Muscle of leg (tissue), 11 donors: Measurements from ENCODE around the gene TSR3. TPM values are rescaled to one million over a fixed set of nuclear protein-coding genes. Genes with fewer than 3 reads are reported as not detected.
A peak's percentile ranks its signal among the peaks of the same experiment; 100 is the strongest.

Experiments
- DNase-seq: peaks from one replicate; pipeline ENCODE4 v3.0.0; 2013
- H3K27ac ChIP-seq: one replicate; pipeline ENCODE4 v1.5.1; 2013; ENCODE audit warnings: mild to moderate bottlenecking, low read length, control low read depth
- H3K27me3 ChIP-seq: one replicate; pipeline ENCODE4 v1.6.1; 2013; ENCODE audit warnings: low read length; ENCODE audit not compliant: control insufficient read depth, insufficient read depth
- H3K36me3 ChIP-seq: one replicate; pipeline ENCODE4 v1.6.1; 2013; ENCODE audit warnings: low read length; ENCODE audit not compliant: control insufficient read depth, insufficient read depth
- H3K4me1 ChIP-seq: one replicate; pipeline ENCODE4 v1.6.1; 2013; ENCODE audit warnings: low read length; ENCODE audit not compliant: control insufficient read depth, insufficient read depth
- H3K4me3 ChIP-seq: one replicate; pipeline ENCODE4 v1.5.1; 2013; ENCODE audit warnings: low read length, control low read depth
- H3K9me3 ChIP-seq: replicated peaks from 2 replicates; pipeline ENCODE4 v1.6.1; 2013; ENCODE audit warnings: low read depth, low read length; ENCODE audit not compliant: control insufficient read depth
- WGBS: methylation state at CpG from one replicate; pipeline ENCODE4 v1.1.5; 2013; ENCODE audit warnings: missing lambda C conversion rate; ENCODE audit not compliant: insufficient coverage; 5-methylcytosine and 5-hydroxymethylcytosine counted together
- polyA plus RNA-seq, 8 donors: library from polyadenylated mRNA; unstranded; fragments of 120-200 nt; gene quantifications; one replicate each; pipeline versions ENCODE4 v1.2.1 to v1.2.3, GENCODE V29; 2013; ENCODE audit warnings: inconsistent platforms in 1 of 8, low replicate concordance in 1 of 8; ENCODE audit not compliant: insufficient read length in 8 of 8, insufficient read depth in 1 of 8
- total RNA-seq: library from RNA; stranded (reverse); fragments of 120-200 nt; gene quantifications from one replicate; pipeline ENCODE4 v1.2.4, GENCODE V29; 2013

The TSR3 gene
- total and polyA plus RNA-seq, 9 donors, result 40.9 to 62.3 (median 49.2) TPM

DNA sequence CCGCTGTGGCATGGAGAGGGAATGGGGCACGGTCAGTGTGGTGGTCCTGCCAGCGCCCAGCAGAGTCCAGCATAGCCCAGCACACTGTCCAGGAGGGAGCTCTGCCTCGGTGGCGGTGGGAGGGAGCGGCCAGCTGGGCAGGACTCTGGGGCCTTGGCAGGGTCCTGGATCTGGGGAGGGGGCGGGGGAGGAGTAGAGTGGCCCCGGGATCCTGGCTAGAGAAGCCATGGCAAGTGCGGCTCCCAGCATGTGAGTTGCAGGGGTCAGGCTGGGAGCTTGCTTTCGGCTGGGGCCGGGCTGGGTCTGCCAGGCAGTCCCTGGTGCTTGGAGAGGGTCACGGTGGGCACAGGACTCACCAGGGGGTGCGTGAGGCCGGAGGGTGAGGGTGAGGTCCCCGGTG lies 3.9 kb upstream of the TSR3 start:
- 83% methylated on average over 12 of the region's 15 CpGs for WGBS

DNA sequence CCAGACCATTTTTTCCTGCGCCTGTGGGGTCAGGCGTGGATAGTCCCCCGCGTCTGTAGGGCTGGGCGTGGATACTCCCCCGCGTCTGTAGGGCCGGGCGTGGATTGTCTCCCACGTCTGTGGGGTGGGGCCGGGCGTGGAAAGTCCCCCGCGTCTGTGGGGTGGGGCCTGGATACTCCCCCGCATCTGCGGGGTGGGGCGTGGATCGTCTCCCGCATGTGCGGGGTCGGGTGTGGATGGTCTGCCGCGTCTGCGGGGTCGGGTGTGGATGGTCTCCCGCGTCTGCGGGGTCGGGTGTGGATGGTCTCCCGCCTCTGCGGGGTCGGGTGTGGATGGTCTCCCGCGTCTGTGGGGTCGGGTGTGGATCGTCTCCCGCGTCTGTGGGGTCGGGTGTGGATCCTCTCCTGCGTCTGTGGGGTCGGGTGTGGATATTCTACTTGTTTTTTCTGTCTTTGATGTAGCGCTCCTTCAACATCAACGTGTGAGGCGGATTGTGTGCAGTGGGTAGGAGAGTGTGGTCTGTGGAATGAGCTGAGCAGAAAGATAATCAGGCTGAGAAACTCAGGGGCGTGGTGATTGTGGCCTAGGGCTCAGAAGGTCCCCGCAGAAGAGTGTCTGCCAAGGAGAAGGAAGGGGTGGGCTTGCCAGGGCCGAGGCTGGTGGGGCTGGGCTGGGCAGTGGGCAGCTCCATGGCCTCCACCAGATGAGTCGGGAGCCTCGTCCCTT lies 3.3 kb upstream of the TSR3 start:
- 86% methylated on average over 41 of the region's 49 CpGs for WGBS
- no peaks in the 10 kb centered on the region for H3K27me3 ChIP-seq
- H3K4me1 ChIP-seq, result peaks cover 19% of the 10 kb centered on the region
- no peak for DNase-seq
- no peak overlapping the region for H3K4me3 ChIP-seq
- H3K9me3 ChIP-seq, result no peaks in the 10 kb centered on the region
- H3K27ac ChIP-seq, result no peak overlapping the region
- H3K36me3 ChIP-seq, result peaks cover 9% of the 10 kb centered on the region

More for the DNA sequence above, 3.9 kb upstream of the TSR3 start:
- H3K36me3 ChIP-seq, result peaks cover 4% of the 10 kb centered on the region
- H3K27me3 ChIP-seq, result no peaks in the 10 kb centered on the region
- DNase-seq, result no peak
- H3K9me3 ChIP-seq, result no peaks in the 10 kb centered on the region
- H3K27ac ChIP-seq, result no peak overlapping the region
- H3K4me3 ChIP-seq, result no peak overlapping the region
- H3K4me1 ChIP-seq, result peaks cover 14% of the 10 kb centered on the region

DNA sequence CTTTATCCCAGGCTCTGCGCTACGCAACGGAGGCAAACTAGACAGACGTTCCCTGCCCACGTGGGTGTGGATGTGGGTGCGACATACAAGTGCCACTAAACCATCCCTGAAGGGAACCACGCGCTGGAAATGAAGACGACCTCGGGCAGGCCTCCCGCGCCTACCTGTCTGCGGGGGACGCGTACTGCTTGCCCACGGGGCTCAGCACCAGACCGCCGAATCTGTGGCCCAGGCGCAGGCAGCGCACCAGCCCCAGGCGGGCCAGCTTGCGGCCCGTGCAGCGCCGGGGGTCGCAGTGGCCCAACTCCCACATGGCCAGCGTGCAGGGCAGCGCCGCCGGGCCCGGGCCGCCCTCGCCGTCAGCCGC lies 480 bp downstream of the TSR3 start:
- no peak for DNase-seq
- H3K36me3 ChIP-seq, result peaks cover 34% of the 10 kb centered on the region
- no peak overlapping the region for H3K27ac ChIP-seq
- H3K9me3 ChIP-seq, result no peaks in the 10 kb centered on the region
- H3K4me1 ChIP-seq, result peaks cover 19% of the 10 kb centered on the region
- H3K4me3 ChIP-seq, result peak overlapping the region; percentile 90
- under 1% methylated on average over 29 of the region's 35 CpGs for WGBS
- no peaks in the 10 kb centered on the region for H3K27me3 ChIP-seq

- Histone ChIP-seq H3K27me3 (no peaks in the 10 kb centered on the region), H3K27ac (no peak overlapping the region), H3K9me3 (no peaks in the 10 kb centered on the region), H3K4me1 (peaks cover 19% of the 10 kb centered on the region), H3K4me3 (peak overlapping the region; percentile 90), H3K36me3 (peaks cover 34% of the 10 kb centered on the region)
- 83% methylated on average over 19 of the region's 19 CpGs for WGBS
- DNase-seq, result no peak
These were observed 987 bp downstream of the TSR3 start for GRCh38 chr16:1350691-1351090.

- H3K27me3 ChIP-seq, result no peaks in the 10 kb centered on the region
- DNase-seq, result no peak
- H3K27ac ChIP-seq, result no peak overlapping the region
- WGBS, result 89% methylated on average over 17 of the region's 17 CpGs
- peaks cover 19% of the 10 kb centered on the region for H3K4me1 ChIP-seq
- no peak overlapping the region for H3K4me3 ChIP-seq
- peaks cover 34% of the 10 kb centered on the region for H3K36me3 ChIP-seq
- H3K9me3 ChIP-seq, result no peaks in the 10 kb centered on the region
These were observed 1.7 kb downstream of the TSR3 start for GRCh38 chr16:1349951-1350350.

- Histone ChIP-seq H3K36me3 (peaks cover 34% of the 10 kb centered on the region), H3K4me1 (peaks cover 19% of the 10 kb centered on the region), H3K27ac (no peak overlapping the region), H3K4me3 (no peak overlapping the region), H3K27me3 (no peaks in the 10 kb centered on the region), H3K9me3 (no peaks in the 10 kb centered on the region)
- no peak for DNase-seq
- WGBS, result 80% methylated on average over 12 of the region's 16 CpGs
These were observed 2.3 kb downstream of the TSR3 start for GRCh38 chr16:1349351-1349750.

- Histone ChIP-seq H3K27ac (no peak overlapping the region), H3K4me1 (peaks cover 19% of the 10 kb centered on the region), H3K27me3 (no peaks in the 10 kb centered on the region), H3K9me3 (no peaks in the 10 kb centered on the region), H3K36me3 (peaks cover 34% of the 10 kb centered on the region), H3K4me3 (no peak overlapping the region)
- DNase-seq, result no peak
- 77% methylated on average over 12 of the region's 14 CpGs for WGBS
These were observed 2.8 kb downstream of the TSR3 start for GRCh38 chr16:1348926-1349325.

GRCh38 chr16:1348441-1348840 lies 3.2 kb downstream of the TSR3 start:
- peaks cover 18% of the 10 kb centered on the region for H3K4me1 ChIP-seq
- H3K27ac ChIP-seq, result no peak overlapping the region
- peaks cover 34% of the 10 kb centered on the region for H3K36me3 ChIP-seq
- H3K4me3 ChIP-seq, result no peak overlapping the region
- no peaks in the 10 kb centered on the region for H3K9me3 ChIP-seq
- DNase-seq, result no peak
- H3K27me3 ChIP-seq, result no peaks in the 10 kb centered on the region
- WGBS, result 90% methylated on average over 14 of the region's 15 CpGs

- H3K36me3 ChIP-seq, result peaks cover 34% of the 10 kb centered on the region
- no peaks in the 10 kb centered on the region for H3K27me3 ChIP-seq
- no peak overlapping the region for H3K27ac ChIP-seq
- peaks cover 17% of the 10 kb centered on the region for H3K4me1 ChIP-seq
- WGBS, result 86% methylated on average over 29 of the region's 29 CpGs
- no peak overlapping the region for H3K4me3 ChIP-seq
- no peaks in the 10 kb centered on the region for H3K9me3 ChIP-seq
- DNase-seq, result no peak
These were observed 3.7 kb downstream of the TSR3 start for GRCh38 chr16:1347962-1348361.

GRCh38 chr16:1347286-1347855 lies 4.3 kb downstream of the TSR3 start:
- no peak for DNase-seq
- H3K9me3 ChIP-seq, result no peaks in the 10 kb centered on the region

More at GRCh38 chr16:1347286-1347855, 4.3 kb downstream of the TSR3 start:
- H3K4me3 ChIP-seq, result no peak overlapping the region
- peaks cover 19% of the 10 kb centered on the region for H3K4me1 ChIP-seq
- WGBS, result 85% methylated on average over 20 of the region's 31 CpGs
- peaks cover 34% of the 10 kb centered on the region for H3K36me3 ChIP-seq
- H3K27ac ChIP-seq, result no peak overlapping the region
- H3K27me3 ChIP-seq, result no peaks in the 10 kb centered on the region
